ENCODE results near the gene MCUR1. TPM values are rescaled to one million over a fixed set of nuclear protein-coding genes. Genes with fewer than 3 reads are reported as not detected.
"Not testable (repeated sequence)": the region's sequence is repeated elsewhere in the genome, so short reads cannot be mapped to it uniquely, and the experiment has no call there.

Gene MCUR1
- total RNA-seq, 1 experiment from 2014 or later, result 35.4 TPM

GRCh38 chr6:13851330-13851729, 37.0 kb upstream of the MCUR1 start:
- Histone ChIP-seq H2BK15ac (ENCODE audit: low read depth, low read length) (no peak overlapping the region; the same call in 1 of the 2 replicates), H3K56ac (ENCODE audit: insufficient read length, low read depth, low read length) (no peak overlapping the region), H3K18ac (ENCODE audit: insufficient read length, low read depth, low read length) (no peak overlapping the region), H3K79me2 (ENCODE audit: insufficient read depth, low read length) (no peaks in the 10 kb centered on the region), H2AFZ (ENCODE audit: low read length) (no peak overlapping the region), H3K9ac (ENCODE audit: extremely low read depth, insufficient read length, low read length) (no peak overlapping the region), H2BK20ac (ENCODE audit: low read depth, low read length, poor library complexity, severe bottlenecking) (no peak overlapping the region), H2AK5ac (ENCODE audit: insufficient read length, low read length) (no peak overlapping the region), H3K4me2 (ENCODE audit: insufficient read depth, insufficient read length, low read length) (no peak overlapping the region), H3K23ac (ENCODE audit: insufficient read length, low read depth, low read length) (no peak overlapping the region), H3T11ph (ENCODE audit: low read length) (no peak overlapping the region), H3K23me2 (ENCODE audit: insufficient read length, low read depth, low read length, poor library complexity, severe bottlenecking) (no peaks in the 10 kb centered on the region), H3K9me3 (ENCODE audit: control insufficient read depth, low read depth, low read length) (no peaks in the 10 kb centered on the region), H4K20me1 (ENCODE audit: control insufficient read depth, insufficient read depth, insufficient read length) (no peaks in the 10 kb centered on the region), H4K5ac (ENCODE audit: insufficient read length, low read depth, low read length) (no peak overlapping the region), H3K79me1 (ENCODE audit: insufficient read depth, low read depth, low read length, poor library complexity, severe bottlenecking) (no peaks in the 10 kb centered on the region), H3K27me3 (ENCODE audit: insufficient read depth, low read length) (no peaks in the 10 kb centered on the region), H3K27ac (ENCODE audit: insufficient read length, low read depth, low read length) (no peak overlapping the region), H2BK120ac (ENCODE audit: low read depth, low read length, poor library complexity, severe bottlenecking) (no peak overlapping the region), H2BK5ac (ENCODE audit: insufficient read length, low read length) (no peak overlapping the region), H3K4ac (ENCODE audit: low read depth, low read length) (no peak overlapping the region), H4K91ac (ENCODE audit: insufficient read length, low read depth, low read length) (no peak overlapping the region), H2BK12ac (ENCODE audit: insufficient read length, low read depth, low read length) (no peak overlapping the region), H3K4me1 (ENCODE audit: insufficient read depth, low read length) (peaks cover 10% of the 10 kb centered on the region; the same call in 1 of the 2 replicates), H3K14ac (ENCODE audit: insufficient read depth, low read length) (no peak overlapping the region), H4K8ac (replicated peaks; ENCODE audit: insufficient read length, low read depth, low read length) (no peak overlapping the region)
- Mint-ChIP-seq H3K4me3 (no peak overlapping the region), H3K27ac (no peak overlapping the region), H3K9me3 (no peaks in the 10 kb centered on the region; a peak in 3 of 5 replicates), H3K27me3 (ENCODE audit: low read depth) (no peaks in the 10 kb centered on the region; the same call in 1 of the 2 replicates), H3K36me3 (ENCODE audit: insufficient read depth in 1 of 3, low read depth in 3 of 3) (peaks cover 0 to 6% (median 3%) of the 10 kb centered on the region in 3 experiments; a peak in 1 of 7 replicates), H3K4me1 (peaks cover 31 to 37% of the 10 kb centered on the region in 2 experiments)
- peak; percentile 18 for DNase-seq
- no CpG with 5 or more reads among the region's 3 CpGs for WGBS (ENCODE audit: extremely low coverage, insufficient read length, low lambda C conversion rate)
- TF ChIP-seq CTCF (conservative IDR thresholded peaks at IDR 0.05), result no peak

- not testable (repeated sequence) for H3K56ac ChIP-seq (ENCODE audit: insufficient read length, low read depth, low read length); H3K14ac ChIP-seq (ENCODE audit: insufficient read depth, low read length); H3K27me3 ChIP-seq (ENCODE audit: insufficient read depth, low read length); H2BK120ac ChIP-seq (ENCODE audit: low read depth, low read length, poor library complexity, severe bottlenecking); H3K4me3 Mint-ChIP-seq; H3K23ac ChIP-seq (ENCODE audit: insufficient read length, low read depth, low read length); H3K4me2 ChIP-seq (ENCODE audit: insufficient read depth, insufficient read length, low read length); H3K23me2 ChIP-seq (ENCODE audit: insufficient read length, low read depth, low read length, poor library complexity, severe bottlenecking); H3T11ph ChIP-seq (ENCODE audit: low read length); H2AK5ac ChIP-seq (ENCODE audit: insufficient read length, low read length); H3K4me1 ChIP-seq (ENCODE audit: insufficient read depth, low read length); H3K9ac ChIP-seq (ENCODE audit: extremely low read depth, insufficient read length, low read length); H4K91ac ChIP-seq (ENCODE audit: insufficient read length, low read depth, low read length); H3K9me3 ChIP-seq (ENCODE audit: control insufficient read depth, low read depth, low read length); H4K5ac ChIP-seq (ENCODE audit: insufficient read length, low read depth, low read length); H4K20me1 ChIP-seq (ENCODE audit: control insufficient read depth, insufficient read depth, insufficient read length); H3K18ac ChIP-seq (ENCODE audit: insufficient read length, low read depth, low read length); H2BK12ac ChIP-seq (ENCODE audit: insufficient read length, low read depth, low read length); H3K79me2 ChIP-seq (ENCODE audit: insufficient read depth, low read length); H2BK15ac ChIP-seq (ENCODE audit: low read depth, low read length); H3K27me3 Mint-ChIP-seq (ENCODE audit: low read depth); H2AFZ ChIP-seq (ENCODE audit: low read length); H2BK20ac ChIP-seq (ENCODE audit: low read depth, low read length, poor library complexity, severe bottlenecking); H3K27ac Mint-ChIP-seq; H3K79me1 ChIP-seq (ENCODE audit: insufficient read depth, low read depth, low read length, poor library complexity, severe bottlenecking); H3K36me3 Mint-ChIP-seq (ENCODE audit: insufficient read depth in 1 of 3, low read depth in 3 of 3); H4K8ac ChIP-seq (replicated peaks; ENCODE audit: insufficient read length, low read depth, low read length); H3K27ac ChIP-seq (ENCODE audit: insufficient read length, low read depth, low read length); H2BK5ac ChIP-seq (ENCODE audit: insufficient read length, low read length); H3K9me3 Mint-ChIP-seq; H3K4ac ChIP-seq (ENCODE audit: low read depth, low read length)
- H3K4me1 Mint-ChIP-seq, result peaks cover 31 to 37% of the 10 kb centered on the region in 2 experiments
- WGBS (ENCODE audit: extremely low coverage, insufficient read length, low lambda C conversion rate), result no CpG with 5 or more reads among the region's 5 CpGs
- peak; percentile 7 for DNase-seq
These were observed 36.3 kb upstream of the MCUR1 start for GRCh38 chr6:13850690-13851089.
